ENCODE results near the gene SLC17A2.

DNA sequence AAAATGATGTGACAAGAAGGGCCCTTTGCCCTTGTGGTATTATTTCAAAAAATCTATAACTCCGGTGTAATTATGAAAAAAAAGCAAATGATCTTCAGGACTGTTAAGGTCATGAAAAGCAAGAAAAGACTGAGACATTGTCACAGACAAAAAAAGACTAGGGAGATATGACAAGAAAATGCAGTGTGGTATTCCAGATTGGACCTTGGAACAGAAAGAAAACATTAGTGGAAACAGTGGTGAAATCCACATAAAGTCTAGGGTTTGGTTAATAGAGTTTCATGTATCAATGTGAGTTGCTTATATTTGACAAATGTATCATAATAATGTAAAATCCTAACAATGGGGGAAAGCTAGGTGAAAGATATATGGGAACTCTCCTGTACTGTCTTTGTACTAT lies 29.6 kb downstream of the SLC17A2 start:
- TF ChIP-seq CTCF (IDR thresholded peaks at IDR 0.05 in 8 of 11, conservative IDR thresholded peaks at IDR 0.05 in 3 of 11) (no peak), POLR2A (IDR thresholded peaks at IDR 0.05) (no peak)

All from spleen (tissue), 7 donors.